Spleen (tissue), 7 donors: Measurements from ENCODE around the gene CHST1.

Experiments
- POLR2A ChIP-seq, 3 donors: fragments of 450-650 bp; IDR thresholded peaks; one replicate each; pipeline ENCODE4 v1.5.1; 2017; ENCODE audit warnings: antibody characterized with exemption in 3 of 3, mild to moderate bottlenecking in 1 of 3
- TF ChIP-seq, protein P1 (sequence below), 11 experiments: fragments of 200-600 bp in 7 of 11; fragments of 450-650 bp in 4 of 11; sonication (generic) in 4 of 11; IDR thresholded peaks in 8 of 11; conservative IDR thresholded peaks in 3 of 11; 1 replicate in 7 of 11; 2 replicates in 4 of 11; pipeline versions ENCODE4 v1.4.0 to v1.8.0; 2016 to 2021; ENCODE audit warnings: antibody characterized with exemption in 11 of 11, inconsistent platforms in 4 of 11, mild to moderate bottlenecking in 1 of 11
- donor health status: DM: no; HTN: no; CAD: no; lungs with moderate emphysema.
- donor health status: DM: no; HTN: no; CAD: no.
- donor health status: DM: no; HTN: no; CAD: no.

DNA sequence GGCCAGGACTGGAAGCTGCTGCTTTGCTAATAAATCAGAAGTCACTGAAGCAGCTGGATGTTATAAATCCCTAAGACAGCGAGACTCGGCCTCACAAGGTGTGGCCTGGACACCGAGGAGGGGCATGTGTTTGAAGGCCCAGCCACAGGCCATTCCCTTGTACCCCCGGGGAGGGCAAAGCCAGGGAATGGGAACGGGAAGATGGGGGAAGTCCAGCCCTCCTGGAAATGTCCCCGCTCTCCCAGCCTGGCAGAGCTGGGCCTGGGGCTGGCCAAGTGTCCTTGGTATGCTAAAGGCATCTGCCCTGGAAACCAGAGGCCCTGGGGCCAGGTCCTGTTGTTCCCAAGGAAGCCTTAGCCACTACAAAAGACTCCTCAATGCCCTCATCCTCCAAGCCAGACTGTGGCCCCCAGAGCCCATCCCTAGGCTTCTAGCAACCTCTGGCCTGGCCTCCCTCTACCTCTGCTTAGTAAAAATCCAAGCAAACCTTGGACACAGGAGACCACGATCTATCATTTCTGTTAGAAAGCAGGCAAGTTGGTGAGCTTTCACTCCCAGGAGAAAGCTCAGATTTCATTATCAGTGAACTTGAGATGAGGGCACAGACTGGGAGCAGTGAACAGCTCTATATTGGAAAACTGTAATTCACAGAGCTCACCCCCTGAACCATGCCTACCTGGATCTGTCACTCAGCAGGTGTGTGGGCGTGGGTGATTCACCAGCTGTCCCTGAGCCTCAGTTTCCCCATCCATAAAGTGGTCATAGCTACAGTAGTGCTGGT is 11.0 kb downstream of the CHST1 start:
- no peak for TF ChIP-seq POLR2A (IDR thresholded peaks at IDR 0.05)
- TF ChIP-seq, protein P1, sequence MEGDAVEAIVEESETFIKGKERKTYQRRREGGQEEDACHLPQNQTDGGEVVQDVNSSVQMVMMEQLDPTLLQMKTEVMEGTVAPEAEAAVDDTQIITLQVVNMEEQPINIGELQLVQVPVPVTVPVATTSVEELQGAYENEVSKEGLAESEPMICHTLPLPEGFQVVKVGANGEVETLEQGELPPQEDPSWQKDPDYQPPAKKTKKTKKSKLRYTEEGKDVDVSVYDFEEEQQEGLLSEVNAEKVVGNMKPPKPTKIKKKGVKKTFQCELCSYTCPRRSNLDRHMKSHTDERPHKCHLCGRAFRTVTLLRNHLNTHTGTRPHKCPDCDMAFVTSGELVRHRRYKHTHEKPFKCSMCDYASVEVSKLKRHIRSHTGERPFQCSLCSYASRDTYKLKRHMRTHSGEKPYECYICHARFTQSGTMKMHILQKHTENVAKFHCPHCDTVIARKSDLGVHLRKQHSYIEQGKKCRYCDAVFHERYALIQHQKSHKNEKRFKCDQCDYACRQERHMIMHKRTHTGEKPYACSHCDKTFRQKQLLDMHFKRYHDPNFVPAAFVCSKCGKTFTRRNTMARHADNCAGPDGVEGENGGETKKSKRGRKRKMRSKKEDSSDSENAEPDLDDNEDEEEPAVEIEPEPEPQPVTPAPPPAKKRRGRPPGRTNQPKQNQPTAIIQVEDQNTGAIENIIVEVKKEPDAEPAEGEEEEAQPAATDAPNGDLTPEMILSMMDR (IDR thresholded peaks at IDR 0.05 in 8 of 11, conservative IDR thresholded peaks at IDR 0.05 in 3 of 11): no peak
